ENCODE data around the gene COBLL1. TPM values are rescaled to one million over a fixed set of nuclear protein-coding genes. Genes with fewer than 3 reads are reported as not detected.

COBLL1 gene
- total and polyA plus RNA-seq, 2 of the 4 experiments (the other 2 are of a cell fraction), result 0.79 to 1.1 TPM

DNA sequence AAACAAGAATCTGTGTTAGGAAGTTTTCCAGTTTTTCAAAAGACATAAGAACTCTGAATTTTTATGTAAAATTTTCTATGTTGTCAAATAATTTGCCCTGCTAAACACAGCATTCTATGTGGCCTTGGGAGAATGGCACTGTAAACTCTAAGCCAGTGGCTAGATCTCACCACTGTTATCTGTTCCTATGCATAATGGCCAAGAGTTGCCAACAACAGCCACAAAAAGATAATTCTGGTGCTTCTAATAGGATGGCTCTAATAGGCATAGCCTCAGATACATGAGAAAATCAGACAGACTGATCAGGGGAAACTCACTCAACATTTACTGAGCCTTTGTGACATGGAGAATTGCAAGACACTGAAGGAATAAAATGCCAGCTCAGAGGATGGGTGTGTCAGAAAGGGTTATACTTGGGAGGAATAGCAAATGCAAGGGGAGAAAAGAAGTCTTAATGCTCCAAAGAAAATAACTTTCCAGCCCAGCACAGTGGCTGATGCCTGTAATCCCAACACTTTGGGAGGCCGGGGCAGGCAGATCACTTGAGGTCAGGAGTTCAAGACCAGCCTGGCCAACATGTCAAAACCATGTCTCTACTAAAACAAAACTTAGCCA, 63.7 kb downstream of the COBLL1 start:
- no peak overlapping the region for H2BK15ac ChIP-seq (ENCODE audit: low read depth, low read length)
- H3K36me3 ChIP-seq (ENCODE audit: control insufficient read depth, insufficient read depth, low read length), result no peaks in the 10 kb centered on the region
- H2BK120ac ChIP-seq (ENCODE audit: low read depth, low read length), result no peak overlapping the region
- no peak overlapping the region for H3K23ac ChIP-seq (ENCODE audit: low read depth, low read length)
- dilution Hi-C loops (cut with HindIII; ENCODE audit: low sequenced_read_pairs, unreplicated experiment) (no loop called here), intact Hi-C loops (cut with micrococcal nuclease) (no loop called here), in situ Hi-C loops (cut with MboI; ENCODE audit: low sequenced_read_pairs) (no loop called here)
- no peak overlapping the region for H3K9ac ChIP-seq (ENCODE audit: low read depth, low read length)
- no peak overlapping the region for H4K5ac ChIP-seq (ENCODE audit: low read depth, low read length)
- H4K20me1 ChIP-seq (ENCODE audit: insufficient read depth, low read length), result no peaks in the 10 kb centered on the region
- no CpG with 5 or more reads among the region's 1 CpG for WGBS, 2 experiments (ENCODE audit: extremely low coverage in 2 of 2, insufficient read length in 1 of 2)
- no peak overlapping the region for H3K14ac ChIP-seq (replicated peaks; ENCODE audit: low read depth, low read length)
- H2AK9ac ChIP-seq (replicated peaks; ENCODE audit: low read depth, low read length, poor library complexity), result no peak overlapping the region
- H3K79me1 ChIP-seq (ENCODE audit: low read depth in 1 of 2, low read length in 2 of 2), result no peaks in the 10 kb centered on the region
- POLR2A ChIA-PET (ENCODE audit: unreplicated experiment), result no interaction called here
- no peak overlapping the region for H4K91ac ChIP-seq (ENCODE audit: insufficient read depth, low read depth, low read length)
- H2BK20ac ChIP-seq (ENCODE audit: low read depth, low read length), result no peak overlapping the region
- DNase-seq, result no peak
- H3K18ac ChIP-seq (ENCODE audit: low read depth, low read length), result no peak overlapping the region
- CTCF ChIA-PET, result interaction anchor here (0.6 kb wide), 1 partner anchor 8 kb away, joined by 3 read pairs; no protein-coding TSS in a partner anchor
- H3K27ac ChIP-seq (ENCODE audit: insufficient read depth, low read length), result no peak overlapping the region
- no peaks in the 10 kb centered on the region for H3K4me1 ChIP-seq (ENCODE audit: control insufficient read depth, insufficient read depth, low read length)
- H3K56ac ChIP-seq (ENCODE audit: extremely low read depth, insufficient read depth, low read length), result no peak overlapping the region
- H3K4me2 ChIP-seq (ENCODE audit: low read depth, low read length), result no peak overlapping the region
- H4K8ac ChIP-seq (ENCODE audit: low read depth in 2 of 2, low read length in 2 of 2), result no peak overlapping the region
- TF ChIP-seq MXI1 (IDR thresholded peaks at IDR 0.05; ENCODE audit: borderline replicate concordance, low read depth, low read length) (no peak), CHD1 (IDR thresholded peaks at IDR 0.05; ENCODE audit: low read depth, low read length) (no peak), MAFK (IDR thresholded peaks at IDR 0.05; ENCODE audit: low read depth, low read length) (no peak), NFE2L2 (IDR thresholded peaks at IDR 0.05; ENCODE audit: low read depth, low read length) (no peak), RCOR1 (IDR thresholded peaks at IDR 0.05; ENCODE audit: insufficient replicate concordance, low read length) (no peak), BHLHE40 (IDR thresholded peaks at IDR 0.05; ENCODE audit: low read depth, low read length) (no peak), SMC3 (IDR thresholded peaks at IDR 0.05; ENCODE audit: low read depth, low read length) (no peak), FOS (IDR thresholded peaks at IDR 0.05; ENCODE audit: low read depth, low read length) (no peak), RFX5 (IDR thresholded peaks at IDR 0.05; ENCODE audit: low read depth, low read length) (no peak), RAD21 (IDR thresholded peaks at IDR 0.05; ENCODE audit: low read length) (no peak), POLR2A (IDR thresholded peaks at IDR 0.05; ENCODE audit: low read depth, low read length) (no peak), MAZ (IDR thresholded peaks at IDR 0.05; ENCODE audit: borderline replicate concordance, low read depth, low read length) (no peak), CEBPB (IDR thresholded peaks at IDR 0.05; ENCODE audit: low read depth, low read length) (no peak)
- TF ChIP-seq, protein P1, sequence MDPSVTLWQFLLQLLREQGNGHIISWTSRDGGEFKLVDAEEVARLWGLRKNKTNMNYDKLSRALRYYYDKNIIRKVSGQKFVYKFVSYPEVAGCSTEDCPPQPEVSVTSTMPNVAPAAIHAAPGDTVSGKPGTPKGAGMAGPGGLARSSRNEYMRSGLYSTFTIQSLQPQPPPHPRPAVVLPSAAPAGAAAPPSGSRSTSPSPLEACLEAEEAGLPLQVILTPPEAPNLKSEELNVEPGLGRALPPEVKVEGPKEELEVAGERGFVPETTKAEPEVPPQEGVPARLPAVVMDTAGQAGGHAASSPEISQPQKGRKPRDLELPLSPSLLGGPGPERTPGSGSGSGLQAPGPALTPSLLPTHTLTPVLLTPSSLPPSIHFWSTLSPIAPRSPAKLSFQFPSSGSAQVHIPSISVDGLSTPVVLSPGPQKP (IDR thresholded peaks at IDR 0.05; ENCODE audit: borderline replicate concordance, low read depth, low read length), result no peak
- TF ChIP-seq, protein P2, sequence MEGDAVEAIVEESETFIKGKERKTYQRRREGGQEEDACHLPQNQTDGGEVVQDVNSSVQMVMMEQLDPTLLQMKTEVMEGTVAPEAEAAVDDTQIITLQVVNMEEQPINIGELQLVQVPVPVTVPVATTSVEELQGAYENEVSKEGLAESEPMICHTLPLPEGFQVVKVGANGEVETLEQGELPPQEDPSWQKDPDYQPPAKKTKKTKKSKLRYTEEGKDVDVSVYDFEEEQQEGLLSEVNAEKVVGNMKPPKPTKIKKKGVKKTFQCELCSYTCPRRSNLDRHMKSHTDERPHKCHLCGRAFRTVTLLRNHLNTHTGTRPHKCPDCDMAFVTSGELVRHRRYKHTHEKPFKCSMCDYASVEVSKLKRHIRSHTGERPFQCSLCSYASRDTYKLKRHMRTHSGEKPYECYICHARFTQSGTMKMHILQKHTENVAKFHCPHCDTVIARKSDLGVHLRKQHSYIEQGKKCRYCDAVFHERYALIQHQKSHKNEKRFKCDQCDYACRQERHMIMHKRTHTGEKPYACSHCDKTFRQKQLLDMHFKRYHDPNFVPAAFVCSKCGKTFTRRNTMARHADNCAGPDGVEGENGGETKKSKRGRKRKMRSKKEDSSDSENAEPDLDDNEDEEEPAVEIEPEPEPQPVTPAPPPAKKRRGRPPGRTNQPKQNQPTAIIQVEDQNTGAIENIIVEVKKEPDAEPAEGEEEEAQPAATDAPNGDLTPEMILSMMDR (conservative IDR thresholded peaks at IDR 0.05; ENCODE audit: low read depth, low read length), result no peak
- TF ChIP-seq, protein P3, sequence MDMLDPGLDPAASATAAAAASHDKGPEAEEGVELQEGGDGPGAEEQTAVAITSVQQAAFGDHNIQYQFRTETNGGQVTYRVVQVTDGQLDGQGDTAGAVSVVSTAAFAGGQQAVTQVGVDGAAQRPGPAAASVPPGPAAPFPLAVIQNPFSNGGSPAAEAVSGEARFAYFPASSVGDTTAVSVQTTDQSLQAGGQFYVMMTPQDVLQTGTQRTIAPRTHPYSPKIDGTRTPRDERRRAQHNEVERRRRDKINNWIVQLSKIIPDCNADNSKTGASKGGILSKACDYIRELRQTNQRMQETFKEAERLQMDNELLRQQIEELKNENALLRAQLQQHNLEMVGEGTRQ (IDR thresholded peaks at IDR 0.05; ENCODE audit: low read depth, low read length), result no peak
- ATAC-seq (ENCODE audit: low read depth), result no peak
- H3K9me3 ChIP-seq (ENCODE audit: control insufficient read depth, insufficient read depth, low read length), result no peaks in the 10 kb centered on the region
- H2AFZ ChIP-seq (replicated peaks; ENCODE audit: low read length, poor library complexity), result no peak overlapping the region
- no peak overlapping the region for H3K4me3 ChIP-seq (ENCODE audit: insufficient read depth, low read depth, low read length)
- H3K27me3 ChIP-seq (ENCODE audit: control insufficient read depth, insufficient read depth, low read length), result no peaks in the 10 kb centered on the region
- H2BK5ac ChIP-seq (ENCODE audit: low read depth, low read length, poor library complexity, severe bottlenecking), result no peak overlapping the region
- H2AK5ac ChIP-seq (ENCODE audit: low read depth, low read length), result no peak overlapping the region
- BruUV-seq (replicated peaks), result no TSS peak
- H3K9me1 ChIP-seq (ENCODE audit: insufficient read depth, low read length), result no peaks in the 10 kb centered on the region
- no peak overlapping the region for H3K4ac ChIP-seq (ENCODE audit: low read depth, low read length)
